T1000 (cell line): ENCODE measurements around the gene INPP1.

Experiments
- DNase-seq: peaks from one replicate; lab custom pipeline; 2025; ENCODE audit warnings: mixed read lengths; lab: John Stamatoyannopoulos, UW

Gene INPP1

DNA sequence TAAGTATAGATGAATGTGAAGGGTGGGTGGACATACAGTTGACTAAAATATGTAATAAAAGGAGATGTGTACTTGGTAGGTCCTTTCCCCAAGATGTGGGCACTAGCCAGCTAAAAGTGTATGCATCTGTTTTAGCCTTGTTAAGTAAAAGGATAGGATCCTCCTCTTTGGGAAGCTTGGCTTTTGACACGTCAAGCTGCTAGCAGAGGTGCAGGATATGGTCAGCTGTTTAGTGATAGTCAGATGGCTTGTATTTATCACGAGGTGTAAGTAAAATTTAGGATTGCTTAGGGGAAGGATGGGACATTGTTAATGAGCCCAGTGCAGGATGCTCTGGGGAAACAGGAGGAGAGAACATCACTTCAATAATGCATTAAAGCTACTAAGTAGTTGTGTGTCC is 66.2 kb downstream of the INPP1 start:
- no peak for DNase-seq

DNA sequence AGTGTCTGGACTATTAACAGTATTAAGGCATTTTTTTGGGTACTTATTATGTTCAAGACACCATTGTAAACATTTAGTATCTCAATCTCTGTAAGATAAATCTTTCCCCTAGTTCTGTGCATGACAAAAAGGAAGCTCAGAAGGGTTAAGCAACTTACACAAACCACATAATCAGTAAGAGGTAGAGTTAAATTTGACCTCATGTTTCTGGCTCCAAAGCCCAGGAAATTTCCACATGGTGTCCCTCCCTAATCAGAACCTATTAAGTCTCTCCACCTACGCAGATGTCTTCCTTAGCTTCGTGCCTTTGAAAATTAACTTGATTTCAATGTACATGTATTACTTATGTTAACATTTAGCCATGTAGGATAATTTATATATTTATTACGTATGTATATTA is 66.8 kb downstream of the INPP1 start:
- no peak for DNase-seq

DNA sequence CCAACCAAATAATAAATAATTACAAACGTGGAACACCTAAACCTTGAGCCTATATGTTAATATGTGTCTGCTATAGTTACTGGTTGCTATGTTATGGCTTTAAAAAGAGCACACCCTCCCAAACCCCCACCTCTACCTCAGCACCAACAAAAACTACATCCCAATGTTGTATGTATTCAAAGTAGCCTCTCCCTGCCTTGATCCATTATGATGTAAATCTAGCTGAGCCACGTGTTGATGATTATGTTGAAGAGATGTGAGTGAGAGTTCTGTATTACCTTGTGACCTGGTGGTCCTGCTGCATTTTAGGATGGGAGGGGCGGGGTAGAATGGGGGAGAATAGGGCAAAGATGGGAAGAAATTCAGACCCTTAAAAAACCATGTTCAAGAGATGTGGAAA is 69.6 kb downstream of the INPP1 start:
- DNase-seq: no peak

DNA sequence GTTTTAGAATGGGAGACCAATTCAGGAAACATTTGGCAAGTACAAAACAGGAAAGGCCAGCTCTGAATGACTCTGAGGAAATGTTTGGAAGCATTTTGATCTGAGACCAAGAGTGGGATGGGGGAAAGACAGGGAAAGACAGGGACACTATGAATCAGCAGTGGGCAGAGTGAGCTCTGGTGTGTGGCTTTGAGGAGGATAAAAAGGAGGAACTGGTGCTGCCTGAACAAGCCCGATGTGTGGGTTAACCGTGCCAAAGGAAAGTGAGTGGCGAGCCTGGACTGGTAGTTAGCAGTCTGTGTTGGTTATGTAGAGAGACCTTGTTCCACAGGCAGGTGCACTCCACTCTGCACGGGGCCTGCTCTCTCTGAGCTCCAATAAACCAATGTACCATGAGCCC is 70.0 kb downstream of the INPP1 start:
- DNase-seq: no peak

DNA sequence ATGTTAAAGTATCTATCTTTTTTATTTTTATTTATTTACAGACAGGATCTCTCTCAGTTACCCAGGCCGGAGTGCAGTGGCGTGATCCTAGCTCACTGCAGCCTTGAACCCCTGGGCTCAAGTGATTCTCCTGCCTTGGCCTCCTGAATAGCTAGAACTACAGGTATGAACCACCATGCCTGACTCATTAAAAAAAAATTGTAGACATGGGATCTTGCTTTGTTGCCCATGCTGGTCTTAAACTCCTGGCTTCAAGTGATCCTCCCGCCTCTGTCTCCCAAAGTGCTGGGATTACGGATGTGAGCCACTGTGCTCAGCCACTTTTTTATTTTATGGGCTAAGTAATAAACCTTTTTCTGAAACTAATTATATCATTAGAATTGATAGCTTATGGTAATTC is 71.9 kb downstream of the INPP1 start:
- DNase-seq: no peak

DNA sequence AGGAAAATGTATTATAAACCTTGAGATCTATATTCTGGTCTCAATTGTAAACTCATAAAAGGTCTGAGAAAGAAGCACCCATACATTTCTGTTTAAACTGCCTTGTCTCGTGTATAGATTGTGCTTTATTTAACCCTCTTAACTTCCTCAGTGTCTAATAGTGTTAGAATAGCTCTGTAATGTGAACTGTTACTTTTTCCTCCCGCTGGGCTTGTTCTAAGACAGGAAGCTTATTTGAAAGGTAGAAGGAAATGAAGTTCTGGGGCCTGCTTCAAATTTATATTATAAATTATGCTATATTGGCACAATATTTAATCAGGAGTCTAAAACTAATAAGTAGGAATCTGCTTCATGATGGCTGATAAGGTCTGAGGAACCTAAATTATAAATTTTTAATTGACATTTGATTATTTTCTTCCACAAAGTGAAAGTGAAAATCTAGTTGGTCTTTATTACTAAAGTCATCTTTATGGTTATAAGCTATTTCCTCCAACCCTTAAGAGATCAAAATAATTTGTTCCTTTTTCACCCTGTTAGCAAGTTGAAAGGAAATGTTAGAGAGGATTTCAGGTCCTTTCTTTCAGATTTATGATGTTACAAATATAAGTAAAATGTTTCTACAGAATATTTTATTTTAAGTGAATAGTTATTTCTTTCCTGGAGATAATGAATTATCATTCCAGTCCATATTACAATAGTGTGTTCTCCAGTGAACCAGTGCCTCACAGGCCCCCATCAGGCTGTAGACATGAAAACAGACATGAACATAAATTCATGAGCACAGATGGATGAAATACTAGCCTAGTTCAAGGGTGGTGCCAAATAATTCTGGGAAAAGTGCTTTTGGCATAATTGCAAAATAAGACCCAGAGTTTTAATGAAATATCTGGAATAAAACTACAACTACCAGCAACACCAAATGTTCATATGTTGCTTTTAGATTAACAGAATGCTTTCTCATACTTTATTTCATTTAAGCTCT is 72.7 kb downstream of the INPP1 start:
- no peak for DNase-seq

DNA sequence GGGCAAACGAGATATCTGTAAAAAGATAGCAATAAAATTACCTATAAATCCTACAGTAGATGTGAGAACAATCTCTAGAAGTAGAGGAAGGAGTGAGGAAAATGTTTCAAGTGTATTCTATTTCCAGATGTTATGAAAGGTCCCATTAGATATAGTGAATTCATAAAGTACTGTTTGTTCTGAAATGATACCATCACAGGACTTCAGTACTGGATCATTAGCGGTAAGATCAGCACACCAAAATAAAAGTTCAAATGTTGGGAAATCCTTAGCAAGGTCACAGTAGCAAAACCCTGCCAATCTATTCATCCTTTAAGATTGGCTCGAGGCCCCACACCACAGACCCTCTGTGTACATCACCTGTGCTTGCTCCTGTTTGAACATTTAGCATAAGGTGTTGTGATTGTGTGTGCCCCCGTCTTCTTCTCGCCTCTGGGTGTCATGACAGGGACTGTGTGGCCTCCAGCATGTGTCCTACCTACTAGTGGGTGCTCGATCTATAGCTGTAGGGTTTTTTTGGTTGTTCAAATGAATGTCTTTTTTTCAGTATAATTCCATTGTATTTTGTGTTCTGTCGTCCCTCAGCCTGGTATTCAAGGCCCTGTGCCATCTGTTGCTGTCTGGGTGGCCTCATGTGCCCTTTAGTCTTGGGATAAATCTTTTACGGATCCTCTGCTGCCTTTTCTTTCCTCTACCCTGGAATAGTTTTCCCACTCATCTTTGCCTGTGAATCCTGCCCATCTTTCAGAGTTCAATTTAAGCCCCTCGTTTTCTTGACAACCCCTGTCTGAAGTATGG is 73.9 kb downstream of the INPP1 start:
- no peak for DNase-seq

DNA sequence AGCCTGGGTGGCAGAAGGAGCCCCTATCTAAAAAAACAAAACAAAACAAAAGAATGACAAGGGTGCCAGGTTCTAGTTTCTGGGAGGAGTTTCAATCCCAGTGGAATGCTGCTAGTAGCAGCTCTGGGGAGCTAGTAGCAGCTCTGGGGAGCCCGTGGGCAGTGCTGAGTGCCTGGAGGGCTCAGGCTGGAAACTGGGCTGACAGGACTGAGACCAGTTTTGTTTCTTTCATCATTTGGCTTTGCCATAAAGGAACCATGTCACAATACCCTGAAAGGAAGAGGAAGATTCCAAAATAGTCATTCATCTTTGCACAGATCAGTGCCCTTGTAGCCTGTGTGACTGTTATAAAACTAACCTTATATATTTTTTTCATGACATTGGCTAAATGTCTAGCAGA is 75.3 kb downstream of the INPP1 start:
- no peak for DNase-seq

DNA sequence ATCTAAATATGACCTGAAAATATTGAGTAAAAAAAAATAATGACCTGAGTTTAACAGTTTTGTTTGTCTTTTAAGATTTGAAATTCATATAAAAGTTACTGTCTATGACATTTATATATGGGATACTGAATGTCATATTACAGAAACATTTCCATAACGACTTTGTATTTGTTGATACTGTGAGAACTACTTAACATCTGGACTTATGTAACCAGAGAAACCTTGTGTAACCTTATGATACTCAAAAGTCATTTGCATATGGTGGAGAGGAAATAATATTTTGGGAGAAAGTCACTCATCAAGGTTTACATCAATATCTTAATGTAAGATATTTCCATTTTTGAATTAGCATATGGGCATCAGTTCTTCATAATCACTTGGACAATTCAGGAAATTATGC is 77.4 kb downstream of the INPP1 start:
- DNase-seq: no peak
